B cell (primary cell): ENCODE measurements around the gene PAFAH1B2. TPM values are rescaled to one million over a fixed set of nuclear protein-coding genes. Genes with fewer than 3 reads are reported as not detected.

Experiments used
- ATAC-seq: fragments of 200-7000 bp; cut with Tn5 transposase; one replicate; pipeline ENCODE4 v1.10.0; 2021; ENCODE audit warnings: low read depth, mild to moderate bottlenecking, moderate number of reproducible peaks, moderate library complexity
- CTCF ChIA-PET: fragments of 350-600 bp; sonication (Branson Sonifier 250); formaldehyde crosslinking; loops from one replicate; lab custom pipeline; 2021; ENCODE audit warnings: antibody characterized with exemption, inconsistent platforms; lab: Charles Lee
- POLR2A ChIA-PET: fragments of 350-600 bp; sonication (Branson Sonifier 250); formaldehyde crosslinking; loops from one replicate; lab custom pipeline; 2021; ENCODE audit warnings: antibody characterized with exemption; lab: Charles Lee
- DNase-seq: peaks from one replicate; pipeline ENCODE4 v3.0.0; 2013
- H2AFZ ChIP-seq: 2 replicates; pipeline ENCODE4 v1.6.1; 2012; ENCODE audit warnings: mild to moderate bottlenecking, low read depth, low read length; ENCODE audit not compliant: insufficient read depth, poor library complexity, severe bottlenecking
- H3K27ac ChIP-seq, 2 donors: 1 replicate in 1 of 2; 2 replicates in 1 of 2; pipeline ENCODE4 v1.5.1; 2012 to 2013; ENCODE audit warnings: low read length in 2 of 2, mild to moderate bottlenecking in 2 of 2, moderate library complexity in 1 of 2
- H3K27me3 ChIP-seq, 4 experiments: fragments of 200-600 bp in 1 of 4; sonication (generic) in 1 of 4; replicated peaks in 1 of 4; 1 replicate in 2 of 4; 2 replicates in 2 of 4; pipeline versions ENCODE4 v1.6.1 to v1.7.0; 2013 to 2016; ENCODE audit warnings: low read length in 3 of 4, mild to moderate bottlenecking in 2 of 4, mixed read lengths in 1 of 4, moderate library complexity in 1 of 4; ENCODE audit not compliant: insufficient read depth in 4 of 4, control insufficient read depth in 3 of 4; ENCODE audit errors: control extremely low read depth in 1 of 4
- H3K36me3 ChIP-seq, 2 experiments: replicated peaks in 1 of 2; 1 replicate in 1 of 2; 2 replicates in 1 of 2; pipeline versions ENCODE4 v1.6.1 to v1.7.1; 2013; ENCODE audit warnings: low read length in 1 of 2; ENCODE audit not compliant: insufficient read depth in 2 of 2, control insufficient read depth in 1 of 2; ENCODE audit errors: control extremely low read depth in 1 of 2, extremely low read depth in 1 of 2
- H3K4me1 ChIP-seq, 2 donors: fragments of 200-600 bp in 1 of 2; sonication (generic) in 1 of 2; 1 replicate in 1 of 2; 2 replicates in 1 of 2; pipeline versions ENCODE4 v1.5.1 to v1.6.1; 2013 to 2017; ENCODE audit warnings: low read length in 2 of 2; ENCODE audit not compliant: control insufficient read depth in 2 of 2, insufficient read depth in 2 of 2
- H3K4me2 ChIP-seq: replicated peaks from 2 replicates; pipeline ENCODE3; 2012; ENCODE audit warnings: mild to moderate bottlenecking, low read depth, low read length; ENCODE audit not compliant: poor library complexity, severe bottlenecking
- H3K4me3 ChIP-seq, 5 experiments: fragments of 200-600 bp in 1 of 5; sonication (generic) in 1 of 5; 1 replicate in 3 of 5; 2 replicates in 2 of 5; pipeline versions ENCODE4 v1.5.1 to v1.7.0; 2011 to 2016; ENCODE audit warnings: low read length in 4 of 5, mild to moderate bottlenecking in 4 of 5, low read depth in 2 of 5, control low read depth in 1 of 5, moderate library complexity in 1 of 5; ENCODE audit not compliant: insufficient read depth in 1 of 5; ENCODE audit errors: control extremely low read depth in 1 of 5, extremely low read depth in 1 of 5
- H3K79me2 ChIP-seq: fragments of 200-600 bp; sonication (generic); one replicate; pipeline ENCODE4 v1.6.0; 2016; ENCODE audit warnings: low read length; ENCODE audit not compliant: control insufficient read depth, insufficient read depth
- H3K9ac ChIP-seq: fragments of 200-600 bp; sonication (generic); 2 replicates; pipeline ENCODE4 v1.6.1; 2017; ENCODE audit warnings: mild to moderate bottlenecking, low read length, moderate library complexity
- H3K9me3 ChIP-seq, 3 donors: one replicate each; pipeline versions ENCODE4 v1.6.1 to v1.7.1; 2013; ENCODE audit warnings: low read length in 2 of 3; ENCODE audit not compliant: control insufficient read depth in 2 of 3, insufficient read depth in 1 of 3; ENCODE audit errors: control extremely low read depth in 1 of 3
- H4K20me1 ChIP-seq: 2 replicates; pipeline ENCODE4 v1.6.0; 2012; ENCODE audit warnings: mild to moderate bottlenecking, low read length; ENCODE audit not compliant: insufficient read depth, control insufficient read depth, poor library complexity, severe bottlenecking
- H3K27ac Mint-ChIP-seq: one replicate; pipeline ENCODE4 v1.8.0; 2021; ENCODE audit warnings: mixed read lengths
- H3K27me3 Mint-ChIP-seq: one replicate; pipeline ENCODE4 v1.8.0; 2021; ENCODE audit warnings: mixed read lengths
- H3K4me1 Mint-ChIP-seq: one replicate; pipeline ENCODE4 v1.8.0; 2021; ENCODE audit warnings: mixed read lengths
- H3K4me3 Mint-ChIP-seq: one replicate; pipeline ENCODE4 v1.8.0; 2021; ENCODE audit warnings: mixed read lengths
- H3K9me3 Mint-ChIP-seq: one replicate; pipeline ENCODE4 v1.8.0; 2022; ENCODE audit warnings: mixed read lengths; ENCODE audit not compliant: insufficient read depth
- EZH2 ChIP-seq: IDR thresholded peaks from 2 replicates; pipeline ENCODE4 v1.6.1; 2012; ENCODE audit warnings: borderline replicate concordance, low read depth, mild to moderate bottlenecking, moderate library complexity, low read length; ENCODE audit not compliant: insufficient read depth, poor library complexity, severe bottlenecking
- WGBS: methylation state at CpG from one replicate; pipeline ENCODE4 v1.1.5; 2013; ENCODE audit warnings: missing lambda C conversion rate; ENCODE audit not compliant: insufficient coverage; 5-methylcytosine and 5-hydroxymethylcytosine counted together
- intact Hi-C: fragments of 100-400 bp; cut with micrococcal nuclease; formaldehyde crosslinking; loops from one replicate; pipeline ENCODE4 v1.10.0; 2022
- polyA plus RNA-seq: library from polyadenylated mRNA; depleted of rRNA; stranded (reverse); fragments of >200 nt; gene quantifications from 2 replicates; pipeline ENCODE4 v1.2.3, GENCODE V29; 2012
- total RNA-seq, 2 donors: library from RNA; stranded (reverse); fragments of 120-200 nt in 1 of 2; gene quantifications; 1 replicate in 1 of 2; 2 replicates in 1 of 2; pipeline versions ENCODE4 v1.2.3 to v1.2.4, GENCODE V29; 2013 to 2022
- TF ChIP-seq, protein P1 (sequence below): fragments of 200-600 bp; IDR thresholded peaks from one replicate; pipeline ENCODE4 v1.8.0; 2022; ENCODE audit warnings: antibody characterized with exemption, mild to moderate bottlenecking

Gene PAFAH1B2
- total and polyA plus RNA-seq, 2 donors (not counting 1 experiment from before 2014, with no cell fraction given): 10.7 to 103 TPM

DNA sequence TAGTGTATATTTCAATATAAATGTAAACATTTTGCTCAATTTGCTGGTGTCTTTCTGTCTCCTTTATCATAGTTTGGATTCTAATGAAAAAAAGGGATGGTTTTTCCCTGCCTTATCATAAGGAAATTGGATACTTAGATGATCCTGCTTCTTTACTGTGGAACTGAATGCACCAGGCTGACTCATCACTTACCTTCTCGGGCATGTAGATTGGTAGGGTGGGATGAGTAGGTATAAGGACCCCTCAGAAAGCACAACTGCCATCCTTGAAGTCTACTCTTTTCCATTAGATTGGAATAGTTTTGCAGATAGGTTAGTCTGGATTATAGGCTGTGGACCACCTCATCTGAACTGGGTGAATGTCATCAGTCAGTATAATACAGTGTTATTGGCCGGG lies 26.9 kb downstream of the PAFAH1B2 start:
- H3K27ac Mint-ChIP-seq: no peak overlapping the region
- ATAC-seq: no peak
- no peaks in the 10 kb centered on the region for H3K9me3 Mint-ChIP-seq
- Histone ChIP-seq H3K27ac (no peak overlapping the region), H3K4me1 (no peaks in the 10 kb centered on the region), H2AFZ (no peak overlapping the region), H3K4me3 (no peak overlapping the region), H3K79me2 (no peaks in the 10 kb centered on the region), H3K9ac (no peak overlapping the region), H3K27me3 (no peaks in the 10 kb centered on the region), H3K9me3 (no peaks in the 10 kb centered on the region), H4K20me1 (peaks cover 3% of the 10 kb centered on the region), H3K4me2 (no peak overlapping the region), H3K36me3 (peaks cover 4 to 44% of the 10 kb centered on the region in 2 experiments)
- peaks cover 2% of the 10 kb centered on the region for H3K4me1 Mint-ChIP-seq
- intact Hi-C loops: no loop called here
- no peaks in the 10 kb centered on the region for H3K27me3 Mint-ChIP-seq
- POLR2A ChIA-PET: interaction anchor here (0.7 kb wide), 1 partner anchor 14 kb away, joined by 6 read pairs; no protein-coding TSS in a partner anchor
- WGBS: 100% methylated on average over 1 of the region's 2 CpGs
- no peak for TF ChIP-seq EZH2
- TF ChIP-seq, protein P1, sequence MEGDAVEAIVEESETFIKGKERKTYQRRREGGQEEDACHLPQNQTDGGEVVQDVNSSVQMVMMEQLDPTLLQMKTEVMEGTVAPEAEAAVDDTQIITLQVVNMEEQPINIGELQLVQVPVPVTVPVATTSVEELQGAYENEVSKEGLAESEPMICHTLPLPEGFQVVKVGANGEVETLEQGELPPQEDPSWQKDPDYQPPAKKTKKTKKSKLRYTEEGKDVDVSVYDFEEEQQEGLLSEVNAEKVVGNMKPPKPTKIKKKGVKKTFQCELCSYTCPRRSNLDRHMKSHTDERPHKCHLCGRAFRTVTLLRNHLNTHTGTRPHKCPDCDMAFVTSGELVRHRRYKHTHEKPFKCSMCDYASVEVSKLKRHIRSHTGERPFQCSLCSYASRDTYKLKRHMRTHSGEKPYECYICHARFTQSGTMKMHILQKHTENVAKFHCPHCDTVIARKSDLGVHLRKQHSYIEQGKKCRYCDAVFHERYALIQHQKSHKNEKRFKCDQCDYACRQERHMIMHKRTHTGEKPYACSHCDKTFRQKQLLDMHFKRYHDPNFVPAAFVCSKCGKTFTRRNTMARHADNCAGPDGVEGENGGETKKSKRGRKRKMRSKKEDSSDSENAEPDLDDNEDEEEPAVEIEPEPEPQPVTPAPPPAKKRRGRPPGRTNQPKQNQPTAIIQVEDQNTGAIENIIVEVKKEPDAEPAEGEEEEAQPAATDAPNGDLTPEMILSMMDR: no peak
- H3K4me3 Mint-ChIP-seq: no peak overlapping the region
- CTCF ChIA-PET: interaction anchor here (2.6 kb wide), 1 partner anchor 11 kb away, joined by 10 read pairs; no protein-coding TSS in a partner anchor
- DNase-seq: no peak

GRCh38 chr11:117171404-117172061 lies 27.4 kb downstream of the PAFAH1B2 start:
- H4K20me1 ChIP-seq: peaks cover 3% of the 10 kb centered on the region
- DNase-seq: no peak
- no peak overlapping the region for H3K9ac ChIP-seq
- H3K27ac ChIP-seq: peak overlapping the region in 1 of 2 donors; percentile 29
- POLR2A ChIA-PET: no interaction called here
- no peak for ATAC-seq
- Mint-ChIP-seq H3K27ac (peak overlapping the region; percentile 29), H3K4me1 (peaks cover 2% of the 10 kb centered on the region), H3K4me3 (no peak overlapping the region), H3K9me3 (no peaks in the 10 kb centered on the region), H3K27me3 (no peaks in the 10 kb centered on the region)
- H3K79me2 ChIP-seq: no peaks in the 10 kb centered on the region
- no peaks in the 10 kb centered on the region for H3K27me3 ChIP-seq
- no peak overlapping the region for H3K4me3 ChIP-seq
- H3K4me2 ChIP-seq: no peak overlapping the region
- WGBS: 95% methylated on average over 7 of the region's 14 CpGs
- H3K9me3 ChIP-seq: no peaks in the 10 kb centered on the region
- intact Hi-C loops: no loop called here
- CTCF ChIA-PET: interaction anchor here (1.8 to 14.8 kb wide), 3 partner anchors 10 to 52 kb away, joined by 4 to 309 read pairs (median 10); partner anchors contain the start of genes PCSK7 and RNF214
- no peak overlapping the region for H2AFZ ChIP-seq
- no peak for TF ChIP-seq EZH2
- TF ChIP-seq, protein P1: no peak
- no peaks in the 10 kb centered on the region for H3K4me1 ChIP-seq
- H3K36me3 ChIP-seq: peaks cover 2 to 40% of the 10 kb centered on the region in 2 experiments
